ENCODE results near the gene LETMD1.

GRCh38 chr12:51009056-51009440 lies 39.1 kb upstream of the LETMD1 start:
- TF ChIP-seq CTCF (IDR thresholded peaks at IDR 0.05; ENCODE audit: poor library complexity): no peak
- TF ChIP-seq EZH2phosphoT487 (IDR thresholded peaks at IDR 0.05; ENCODE audit: low read depth, severe bottlenecking, unreplicated experiment): no peak
- no peak for TF ChIP-seq EZH2 (IDR thresholded peaks at IDR 0.05; ENCODE audit: borderline replicate concordance)
